PC-3 (cell line): ENCODE data around the gene PROSER3. TPM values are rescaled to one million over a fixed set of nuclear protein-coding genes. Genes with fewer than 3 reads are reported as not detected.

Experiments used
- ATAC-seq: fragments of 200-7000 bp; cut with Tn5 transposase; 2 replicates; pipeline ENCODE4 v1.9.1; 2020; ENCODE audit warnings: mild to moderate bottlenecking, moderate library complexity
- BruUV-seq: library from RNA; stranded (reverse); fragments of 400-500 nt; replicated peaks from 2 replicates; lab custom pipeline; 2021; lab: Mats Ljungman, UMichigan
- CTCF ChIA-PET: fragments of 300-600 bp; sonication (Branson Sonifier 250); formaldehyde crosslinking; loops from one replicate; lab custom pipeline; 2022; ENCODE audit warnings: antibody characterized with exemption; lab: Charles Lee
- POLR2A ChIA-PET: fragments of 300-600 bp; sonication (Branson Sonifier 250); formaldehyde crosslinking; loops from one replicate; lab custom pipeline; 2022; ENCODE audit warnings: antibody characterized with exemption; ENCODE audit not compliant: unreplicated experiment; lab: Charles Lee
- DNase-seq: peaks from one replicate; pipeline ENCODE4 v3.0.0-alpha.2; 2015
- H2AFZ ChIP-seq: fragments of 300-600 bp; sonication (generic); 2 replicates; pipeline ENCODE4 v1.6.0; 2016; ENCODE audit warnings: antibody characterized with exemption, low read length
- H3F3A ChIP-seq: fragments of 300-600 bp; sonication (generic); one replicate; pipeline ENCODE4 v1.6.0; 2017; ENCODE audit warnings: antibody characterized with exemption, low read length, control low read depth, mild to moderate bottlenecking; ENCODE audit not compliant: unreplicated experiment
- H3K27ac ChIP-seq: fragments of 300-600 bp; sonication (generic); 2 replicates; pipeline ENCODE4 v1.5.1; 2016; ENCODE audit warnings: mild to moderate bottlenecking, low read length
- H3K27me3 ChIP-seq: fragments of 300-600 bp; sonication (generic); 2 replicates; pipeline ENCODE4 v1.6.1; 2016; ENCODE audit warnings: low read length, mixed read lengths
- H3K36me3 ChIP-seq: fragments of 300-600 bp; sonication (generic); 2 replicates; pipeline ENCODE4 v1.6.1; 2016; ENCODE audit warnings: low read depth, mixed run types, low read length, mixed read lengths
- H3K4me1 ChIP-seq: fragments of 300-600 bp; sonication (generic); 2 replicates; pipeline ENCODE4 v1.5.1; 2016; ENCODE audit warnings: low read length; ENCODE audit not compliant: insufficient read depth
- H3K4me2 ChIP-seq: fragments of 300-600 bp; sonication (generic); 2 replicates; pipeline ENCODE4 v1.6.0; 2016; ENCODE audit warnings: low read length
- H3K4me3 ChIP-seq: fragments of 300-600 bp; sonication (generic); 2 replicates; pipeline ENCODE4 v1.5.1; 2016; ENCODE audit warnings: mild to moderate bottlenecking, low read length, mixed read lengths
- H3K79me2 ChIP-seq: fragments of 300-600 bp; sonication (generic); 2 replicates; pipeline ENCODE4 v1.6.1; 2017; ENCODE audit warnings: low read length, mixed read lengths
- H3K9ac ChIP-seq: fragments of 300-600 bp; sonication (generic); 2 replicates; pipeline ENCODE4 v1.6.0; 2016; ENCODE audit warnings: mild to moderate bottlenecking, low read length
- H3K9me2 ChIP-seq: fragments of 300-600 bp; sonication (generic); replicated peaks from 2 replicates; pipeline ENCODE4 v1.6.1; 2016; ENCODE audit warnings: mixed run types, low read length, mixed read lengths
- H3K9me3 ChIP-seq: fragments of 300-600 bp; sonication (generic); 2 replicates; pipeline ENCODE4 v1.6.1; 2016; ENCODE audit warnings: low read length, mixed read lengths
- H4K20me1 ChIP-seq: fragments of 300-600 bp; sonication (generic); 2 replicates; pipeline ENCODE4 v1.6.1; 2016; ENCODE audit warnings: low read length, mixed read lengths
- EZH2 ChIP-seq: fragments of 300-600 bp; sonication (generic); IDR thresholded peaks from one replicate; pipeline ENCODE4 v1.6.1; 2017; ENCODE audit warnings: antibody characterized with exemption, mild to moderate bottlenecking, low read length; ENCODE audit not compliant: unreplicated experiment
- EZH2phosphoT487 ChIP-seq: fragments of 300-600 bp; sonication (generic); IDR thresholded peaks from 2 replicates; pipeline ENCODE4 v1.6.1; 2018; ENCODE audit warnings: mild to moderate bottlenecking, antibody characterized with exemption, low read length, borderline replicate concordance
- intact Hi-C: fragments of 100-400 bp; cut with micrococcal nuclease; formaldehyde crosslinking; loops from 2 replicates; pipeline ENCODE4 v1.9.0; 2023
- total RNA-seq: library from RNA; depleted of rRNA; stranded (reverse); fragments of >200 nt; gene quantifications from 2 replicates; pipeline ENCODE4 v1.2.3, GENCODE V29; 2014
- TF ChIP-seq, protein P1 (sequence below): fragments of 300-600 bp; sonication (generic); conservative IDR thresholded peaks from 2 replicates; pipeline ENCODE4 v1.5.1; 2017; ENCODE audit warnings: antibody characterized with exemption, low read depth, mild to moderate bottlenecking, low read length

The PROSER3 gene
- total RNA-seq, 1 experiment from 2014 or later = 5.5 TPM

DNA sequence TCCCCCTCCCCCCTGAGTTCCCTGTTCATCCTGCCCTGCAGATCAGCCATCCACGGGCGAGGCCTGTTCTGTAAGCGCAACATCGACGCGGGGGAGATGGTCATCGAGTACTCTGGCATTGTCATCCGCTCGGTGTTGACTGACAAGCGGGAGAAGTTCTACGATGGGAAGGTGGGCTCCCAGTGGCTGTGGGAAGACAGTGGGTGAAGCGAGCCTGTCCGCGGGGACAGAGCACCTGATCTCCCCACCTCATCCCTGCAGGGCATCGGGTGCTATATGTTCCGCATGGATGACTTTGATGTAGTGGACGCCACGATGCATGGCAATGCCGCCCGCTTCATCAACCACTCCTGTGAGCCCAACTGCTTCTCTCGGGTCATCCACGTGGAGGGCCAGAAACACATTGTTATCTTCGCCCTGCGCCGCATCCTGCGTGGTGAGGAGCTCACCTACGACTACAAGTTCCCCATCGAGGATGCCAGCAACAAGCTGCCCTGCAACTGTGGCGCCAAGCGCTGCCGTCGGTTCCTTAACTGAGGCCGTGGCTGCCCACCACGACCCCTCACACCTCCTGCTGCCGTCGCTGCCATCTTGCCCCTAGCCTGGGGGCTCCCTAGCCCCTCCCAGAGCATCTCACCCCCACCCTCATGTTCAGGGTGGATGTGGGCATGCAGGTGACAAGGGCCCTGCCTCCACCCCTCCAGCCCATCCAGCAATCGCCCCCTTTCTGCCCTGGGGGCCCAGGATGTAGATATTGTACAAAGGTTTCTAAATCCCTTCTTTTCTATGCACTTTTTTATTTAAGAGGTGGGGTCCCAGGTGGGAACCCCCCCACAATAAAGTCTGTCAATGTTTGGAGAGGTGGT is 19.7 kb upstream of the PROSER3 start:
- no peaks in the 10 kb centered on the region for H3K79me2 ChIP-seq
- ChIA-PET CTCF (no interaction called here), POLR2A (no interaction called here)
- no peak overlapping the region for H3K9ac ChIP-seq
- intact Hi-C loops = no loop called here
- H2AFZ ChIP-seq = no peak overlapping the region
- no peak for ATAC-seq
- no peak overlapping the region for H3K27ac ChIP-seq
- H3K27me3 ChIP-seq = no peaks in the 10 kb centered on the region
- BruUV-seq = TSS peak; percentile 43
- no peaks in the 10 kb centered on the region for H3F3A ChIP-seq
- TF ChIP-seq EZH2 (no peak), EZH2phosphoT487 (no peak)
- TF ChIP-seq, protein P1, sequence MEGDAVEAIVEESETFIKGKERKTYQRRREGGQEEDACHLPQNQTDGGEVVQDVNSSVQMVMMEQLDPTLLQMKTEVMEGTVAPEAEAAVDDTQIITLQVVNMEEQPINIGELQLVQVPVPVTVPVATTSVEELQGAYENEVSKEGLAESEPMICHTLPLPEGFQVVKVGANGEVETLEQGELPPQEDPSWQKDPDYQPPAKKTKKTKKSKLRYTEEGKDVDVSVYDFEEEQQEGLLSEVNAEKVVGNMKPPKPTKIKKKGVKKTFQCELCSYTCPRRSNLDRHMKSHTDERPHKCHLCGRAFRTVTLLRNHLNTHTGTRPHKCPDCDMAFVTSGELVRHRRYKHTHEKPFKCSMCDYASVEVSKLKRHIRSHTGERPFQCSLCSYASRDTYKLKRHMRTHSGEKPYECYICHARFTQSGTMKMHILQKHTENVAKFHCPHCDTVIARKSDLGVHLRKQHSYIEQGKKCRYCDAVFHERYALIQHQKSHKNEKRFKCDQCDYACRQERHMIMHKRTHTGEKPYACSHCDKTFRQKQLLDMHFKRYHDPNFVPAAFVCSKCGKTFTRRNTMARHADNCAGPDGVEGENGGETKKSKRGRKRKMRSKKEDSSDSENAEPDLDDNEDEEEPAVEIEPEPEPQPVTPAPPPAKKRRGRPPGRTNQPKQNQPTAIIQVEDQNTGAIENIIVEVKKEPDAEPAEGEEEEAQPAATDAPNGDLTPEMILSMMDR = no peak
- H3K4me1 ChIP-seq = 0 out of 2 replicates have a peak, but pooled peaks cover 4% of the 10 kb centered on the region
- H3K4me3 ChIP-seq = no peak overlapping the region
- H4K20me1 ChIP-seq = no peaks in the 10 kb centered on the region
- no peaks in the 10 kb centered on the region for H3K9me3 ChIP-seq
- DNase-seq = no peak
- no peaks in the 10 kb centered on the region for H3K9me2 ChIP-seq
- H3K36me3 ChIP-seq = no peaks in the 10 kb centered on the region; the same call in 1 of the 2 replicates
- H3K4me2 ChIP-seq = no peak overlapping the region

GRCh38 chr19:35738887-35739229 is 19.1 kb upstream of the PROSER3 start:
- 0 out of 2 replicates have a peak, but pooled peaks cover 4% of the 10 kb centered on the region for H3K4me1 ChIP-seq
- TF ChIP-seq EZH2 (no peak), EZH2phosphoT487 (no peak)
- TF ChIP-seq, protein P1 = no peak
- no TSS peak for BruUV-seq
- no peak overlapping the region for H3K4me3 ChIP-seq
- H3K9me2 ChIP-seq = no peaks in the 10 kb centered on the region
- ATAC-seq (no peak), DNase-seq (no peak)
- no peaks in the 10 kb centered on the region for H3K27me3 ChIP-seq
- CTCF ChIA-PET = no interaction called here
- H4K20me1 ChIP-seq = no peaks in the 10 kb centered on the region
- no peak overlapping the region for H3K27ac ChIP-seq
- no peaks in the 10 kb centered on the region; the same call in 1 of the 2 replicates for H3K36me3 ChIP-seq
- no peak overlapping the region for H3K4me2 ChIP-seq
- no peaks in the 10 kb centered on the region for H3K9me3 ChIP-seq
- no peak overlapping the region for H2AFZ ChIP-seq
- intact Hi-C loops = no loop called here
- POLR2A ChIA-PET = no interaction called here
- H3K9ac ChIP-seq = no peak overlapping the region
- H3F3A ChIP-seq = no peaks in the 10 kb centered on the region
- H3K79me2 ChIP-seq = no peaks in the 10 kb centered on the region
